ENCODE results near the gene EWSR1. TPM values are rescaled to one million over a fixed set of nuclear protein-coding genes. Genes with fewer than 3 reads are reported as not detected.
"Not testable (repeated sequence)": the region's sequence is repeated elsewhere in the genome, so short reads cannot be mapped to it uniquely, and the experiment has no call there.

The EWSR1 gene
- total and polyA plus RNA-seq, 2 donors: 175 to 236 TPM

GRCh38 chr22:29243874-29244446 lies 24.1 kb upstream of the EWSR1 start:
- peaks cover 12 to 35% of the 10 kb centered on the region in 2 donors for H3K4me1 ChIP-seq (ENCODE audit: control insufficient read depth in 2 of 2, insufficient read depth in 2 of 2, low read length in 2 of 2)
- H3K4me3 ChIP-seq (ENCODE audit: low read length in 2 of 2): no peak overlapping the region
- peaks cover 2 to 33% of the 10 kb centered on the region in 2 donors for H3K9me3 ChIP-seq (ENCODE audit: control insufficient read depth in 2 of 2, insufficient read depth in 1 of 2, low read length in 1 of 2)
- H3K36me3 ChIP-seq (ENCODE audit: control insufficient read depth in 2 of 2, insufficient read depth in 2 of 2, low read length in 1 of 2): no peaks in the 10 kb centered on the region
- no peak for DNase-seq (ENCODE audit: low read depth in 6 of 9, low spot score in 9 of 9)
- no peaks in the 10 kb centered on the region for H3K27me3 ChIP-seq (ENCODE audit: control insufficient read depth in 2 of 2, insufficient read depth in 1 of 2, low read length in 1 of 2)
- WGBS: 84% methylated on average over 11 of the region's 11 CpGs
- no peak overlapping the region for H3K27ac ChIP-seq (ENCODE audit: low read depth in 1 of 2, low read length in 1 of 2)

GRCh38 chr22:29244785-29245625 lies 23.1 kb upstream of the EWSR1 start:
- Histone ChIP-seq H3K4me1 (ENCODE audit: control insufficient read depth in 2 of 2, insufficient read depth in 2 of 2, low read length in 2 of 2) (peaks cover 12 to 31% of the 10 kb centered on the region in 2 donors), H3K4me3 (ENCODE audit: low read length in 2 of 2) (no peak overlapping the region), H3K9me3 (ENCODE audit: control insufficient read depth in 2 of 2, insufficient read depth in 1 of 2, low read length in 1 of 2) (peaks cover under 1 to 25% of the 10 kb centered on the region in 2 donors), H3K27me3 (ENCODE audit: control insufficient read depth in 2 of 2, insufficient read depth in 1 of 2, low read length in 1 of 2) (no peaks in the 10 kb centered on the region), H3K36me3 (ENCODE audit: control insufficient read depth in 2 of 2, insufficient read depth in 2 of 2, low read length in 1 of 2) (no peaks in the 10 kb centered on the region), H3K27ac (ENCODE audit: low read depth in 1 of 2, low read length in 1 of 2) (no peak overlapping the region)
- DNase-seq (ENCODE audit: low read depth in 6 of 9, low spot score in 9 of 9): peak in 1 of 9 donors; percentile 18
- WGBS: 91% methylated on average over 7 of the region's 7 CpGs

- H3K27me3 ChIP-seq (ENCODE audit: control insufficient read depth in 2 of 2, insufficient read depth in 1 of 2, low read length in 1 of 2): no peaks in the 10 kb centered on the region
- no peak overlapping the region for H3K4me3 ChIP-seq (ENCODE audit: low read length in 2 of 2)
- H3K4me1 ChIP-seq (ENCODE audit: control insufficient read depth in 2 of 2, insufficient read depth in 2 of 2, low read length in 2 of 2): peaks cover 8 to 23% of the 10 kb centered on the region in 2 donors
- WGBS: 60% methylated on average over 11 of the region's 11 CpGs
- peak in 5 of 9 donors; percentile 47 to 83 (median 70) for DNase-seq (ENCODE audit: low read depth in 6 of 9, low spot score in 9 of 9)
- H3K9me3 ChIP-seq (ENCODE audit: control insufficient read depth in 2 of 2, insufficient read depth in 1 of 2, low read length in 1 of 2): peaks cover 0 to 21% of the 10 kb centered on the region in 2 donors
- H3K36me3 ChIP-seq (ENCODE audit: control insufficient read depth in 2 of 2, insufficient read depth in 2 of 2, low read length in 1 of 2): no peaks in the 10 kb centered on the region
- no peak overlapping the region for H3K27ac ChIP-seq (ENCODE audit: low read depth in 1 of 2, low read length in 1 of 2)
These were observed 22.3 kb upstream of the EWSR1 start for GRCh38 chr22:29245626-29246385.

GRCh38 chr22:29247891-29248290 lies 20.2 kb upstream of the EWSR1 start:
- H3K4me3 ChIP-seq (ENCODE audit: low read length in 2 of 2); DNase-seq (ENCODE audit: low read depth in 6 of 9, low spot score in 9 of 9); H3K9me3 ChIP-seq (ENCODE audit: control insufficient read depth in 2 of 2, insufficient read depth in 1 of 2, low read length in 1 of 2); H3K36me3 ChIP-seq (ENCODE audit: control insufficient read depth in 2 of 2, insufficient read depth in 2 of 2, low read length in 1 of 2); H3K27ac ChIP-seq (ENCODE audit: low read depth in 1 of 2, low read length in 1 of 2); H3K27me3 ChIP-seq (ENCODE audit: control insufficient read depth in 2 of 2, insufficient read depth in 1 of 2, low read length in 1 of 2): not testable (repeated sequence)
- peaks cover 4 to 16% of the 10 kb centered on the region in 2 donors for H3K4me1 ChIP-seq (ENCODE audit: control insufficient read depth in 2 of 2, insufficient read depth in 2 of 2, low read length in 2 of 2)
- WGBS: 97% methylated on average over 10 of the region's 10 CpGs

DNA sequence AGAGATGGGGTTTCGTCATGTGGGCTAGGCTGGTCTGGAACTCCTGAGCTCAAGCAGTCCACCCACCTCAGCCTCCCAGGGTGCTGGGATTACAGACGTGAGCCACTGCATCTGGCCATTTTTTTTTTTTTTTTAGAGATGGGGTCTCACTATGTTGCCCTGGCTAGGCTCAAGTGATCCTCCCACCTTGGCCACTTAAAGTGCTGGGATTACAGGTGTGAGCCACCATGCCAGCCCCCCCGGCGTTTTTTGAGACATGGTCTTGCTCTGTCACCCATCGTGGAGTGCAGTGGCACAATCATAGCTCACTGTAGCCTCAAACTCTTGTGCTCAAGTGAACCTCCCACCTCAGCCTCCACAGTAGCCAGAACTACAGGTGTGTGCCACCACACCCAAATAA lies 16.8 kb upstream of the EWSR1 start:
- no peaks in the 10 kb centered on the region for H3K27me3 ChIP-seq (ENCODE audit: control insufficient read depth in 2 of 2, insufficient read depth in 1 of 2, low read length in 1 of 2)
- 98% methylated on average over 5 of the region's 5 CpGs for WGBS
- peaks cover 13% of the 10 kb centered on the region in 2 donors for H3K4me1 ChIP-seq (ENCODE audit: control insufficient read depth in 2 of 2, insufficient read depth in 2 of 2, low read length in 2 of 2)
- no peak overlapping the region for H3K4me3 ChIP-seq (ENCODE audit: low read length in 2 of 2)
- H3K36me3 ChIP-seq (ENCODE audit: control insufficient read depth in 2 of 2, insufficient read depth in 2 of 2, low read length in 1 of 2): no peaks in the 10 kb centered on the region
- no peak for DNase-seq (ENCODE audit: low read depth in 6 of 9, low spot score in 9 of 9)
- no peak overlapping the region for H3K27ac ChIP-seq (ENCODE audit: low read depth in 1 of 2, low read length in 1 of 2)
- H3K9me3 ChIP-seq (ENCODE audit: control insufficient read depth in 2 of 2, insufficient read depth in 1 of 2, low read length in 1 of 2): no peaks in the 10 kb centered on the region

- Histone ChIP-seq H3K27ac (ENCODE audit: low read depth in 1 of 2, low read length in 1 of 2) (no peak overlapping the region), H3K36me3 (ENCODE audit: control insufficient read depth in 2 of 2, insufficient read depth in 2 of 2, low read length in 1 of 2) (no peaks in the 10 kb centered on the region), H3K4me1 (ENCODE audit: control insufficient read depth in 2 of 2, insufficient read depth in 2 of 2, low read length in 2 of 2) (peaks cover 13% of the 10 kb centered on the region in 2 donors), H3K27me3 (ENCODE audit: control insufficient read depth in 2 of 2, insufficient read depth in 1 of 2, low read length in 1 of 2) (no peaks in the 10 kb centered on the region), H3K9me3 (ENCODE audit: control insufficient read depth in 2 of 2, insufficient read depth in 1 of 2, low read length in 1 of 2) (no peaks in the 10 kb centered on the region), H3K4me3 (ENCODE audit: low read length in 2 of 2) (no peak overlapping the region)
- no peak for DNase-seq (ENCODE audit: low read depth in 6 of 9, low spot score in 9 of 9)
- WGBS: 98% methylated on average over 10 of the region's 10 CpGs
These were observed 15.8 kb upstream of the EWSR1 start for GRCh38 chr22:29251981-29252911.

GRCh38 chr22:29253561-29254285 lies 14.3 kb upstream of the EWSR1 start:
- H3K4me3 ChIP-seq (ENCODE audit: low read length in 2 of 2): no peak overlapping the region
- no peaks in the 10 kb centered on the region for H3K9me3 ChIP-seq (ENCODE audit: control insufficient read depth in 2 of 2, insufficient read depth in 1 of 2, low read length in 1 of 2)
- peaks cover 5% of the 10 kb centered on the region in 2 donors for H3K36me3 ChIP-seq (ENCODE audit: control insufficient read depth in 2 of 2, insufficient read depth in 2 of 2, low read length in 1 of 2)
- 77% methylated on average over 14 of the region's 14 CpGs for WGBS
- H3K4me1 ChIP-seq (ENCODE audit: control insufficient read depth in 2 of 2, insufficient read depth in 2 of 2, low read length in 2 of 2): peaks cover 13 to 15% of the 10 kb centered on the region in 2 donors
- peak overlapping the region in 1 of 2 donors; percentile 47 for H3K27ac ChIP-seq (ENCODE audit: low read depth in 1 of 2, low read length in 1 of 2)
- peak in 1 of 9 donors; percentile 38 for DNase-seq (ENCODE audit: low read depth in 6 of 9, low spot score in 9 of 9)
- H3K27me3 ChIP-seq (ENCODE audit: control insufficient read depth in 2 of 2, insufficient read depth in 1 of 2, low read length in 1 of 2): no peaks in the 10 kb centered on the region

DNA sequence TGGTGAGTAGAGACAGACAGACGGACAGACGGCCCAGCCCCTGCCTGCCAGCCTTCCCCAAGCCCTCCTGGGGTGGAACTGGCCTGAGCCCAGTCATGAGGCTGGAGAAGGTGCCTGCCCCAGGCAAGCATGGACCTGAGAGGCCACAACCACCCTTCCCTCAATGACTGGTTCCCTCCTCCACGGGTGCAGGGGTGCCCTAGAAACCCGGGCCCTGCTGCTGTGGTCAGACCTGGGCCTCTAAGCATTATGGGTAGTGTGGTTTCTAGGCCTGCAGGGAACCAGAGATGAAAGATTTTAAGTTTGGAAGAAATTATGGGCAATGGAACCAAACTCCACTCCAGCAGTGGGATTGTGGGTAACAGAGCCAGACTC lies 13.8 kb upstream of the EWSR1 start:
- H3K27me3 ChIP-seq (ENCODE audit: control insufficient read depth in 2 of 2, insufficient read depth in 1 of 2, low read length in 1 of 2): no peaks in the 10 kb centered on the region
- peak in 2 of 9 donors; percentile 36 to 52 for DNase-seq (ENCODE audit: low read depth in 6 of 9, low spot score in 9 of 9)
- peak overlapping the region in 1 of 2 donors; percentile 47 for H3K27ac ChIP-seq (ENCODE audit: low read depth in 1 of 2, low read length in 1 of 2)
- no peaks in the 10 kb centered on the region for H3K9me3 ChIP-seq (ENCODE audit: control insufficient read depth in 2 of 2, insufficient read depth in 1 of 2, low read length in 1 of 2)
- WGBS: 33% methylated on average over 4 of the region's 4 CpGs
- H3K36me3 ChIP-seq (ENCODE audit: control insufficient read depth in 2 of 2, insufficient read depth in 2 of 2, low read length in 1 of 2): peaks cover 6 to 8% of the 10 kb centered on the region in 2 donors
- peaks cover 13 to 15% of the 10 kb centered on the region in 2 donors for H3K4me1 ChIP-seq (ENCODE audit: control insufficient read depth in 2 of 2, insufficient read depth in 2 of 2, low read length in 2 of 2)
- no peak overlapping the region for H3K4me3 ChIP-seq (ENCODE audit: low read length in 2 of 2)

Data from thymus (tissue), 11 donors.